Measurements from ENCODE around the gene PTPN3. TPM values are rescaled to one million over a fixed set of nuclear protein-coding genes. Genes with fewer than 3 reads are reported as not detected.

PTPN3 gene
- total and polyA plus RNA-seq, 2 donors (not counting 1 experiment from before 2014, with no cell fraction given) = not detected

DNA sequence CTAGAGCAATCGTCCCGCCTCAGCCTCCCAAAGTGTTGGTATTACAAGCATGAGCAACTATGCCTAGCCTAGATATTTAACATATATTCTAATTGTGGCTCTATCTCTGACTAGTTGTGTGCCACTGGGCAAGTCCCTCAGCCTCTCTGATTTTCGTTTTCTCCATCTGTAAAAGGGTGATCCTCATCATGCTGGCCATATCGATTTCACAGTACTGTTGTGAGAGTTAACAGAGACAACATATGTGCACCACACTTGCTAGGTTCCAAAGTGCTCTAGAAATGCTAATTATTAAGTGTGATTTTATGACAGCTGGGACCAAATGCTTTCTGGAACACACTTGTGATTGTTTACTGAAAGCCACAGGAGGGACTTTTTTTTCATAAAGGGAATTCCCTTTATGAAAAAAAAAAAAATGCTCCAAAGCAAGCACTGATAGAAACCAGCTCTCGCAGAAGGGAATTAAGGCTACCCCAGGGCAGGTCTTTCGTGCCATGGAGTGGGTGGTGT is 98.8 kb downstream of the PTPN3 start:
- peaks cover 15% of the 10 kb centered on the region for H3K27me3 Mint-ChIP-seq
- H3K27ac Mint-ChIP-seq = peak overlapping the region; percentile 57
- POLR2A ChIA-PET = interaction anchor here (0.6 to 0.7 kb wide), 2 partner anchors 94 to 157 kb away, joined by 4 to 5 read pairs; no protein-coding TSS in a partner anchor
- peaks cover 32% of the 10 kb centered on the region for H3K4me1 Mint-ChIP-seq
- H3K27ac ChIP-seq (ENCODE audit: low read length in 2 of 2) = no peak overlapping the region
- no peak overlapping the region for H3K4me2 ChIP-seq (replicated peaks; ENCODE audit: low read depth, low read length, poor library complexity, severe bottlenecking)
- peak overlapping the region; percentile 44 for H3K4me3 Mint-ChIP-seq
- no peaks in the 10 kb centered on the region for H3K9me3 ChIP-seq (ENCODE audit: control extremely low read depth in 1 of 3, control insufficient read depth in 2 of 3, insufficient read depth in 1 of 3, low read length in 2 of 3)
- no peak overlapping the region for H3K9ac ChIP-seq (ENCODE audit: low read length)
- H3K4me3 ChIP-seq (ENCODE audit: control extremely low read depth in 1 of 5, extremely low read depth in 1 of 5, insufficient read depth in 1 of 5, low read depth in 2 of 5, low read length in 4 of 5) = no peak overlapping the region
- peaks cover 0 to 21% of the 10 kb centered on the region in 2 donors for H3K4me1 ChIP-seq (ENCODE audit: control insufficient read depth in 2 of 2, insufficient read depth in 2 of 2, low read length in 2 of 2)
- intact Hi-C loops (cut with micrococcal nuclease) = loop anchor here (1.0 kb wide), 1 partner anchor 12 kb away; no protein-coding TSS in a partner anchor
- CTCF ChIA-PET = interaction anchor here (0.7 to 3.4 kb wide), 5 partner anchors 11 to 445 kb away, joined by 3 to 24 read pairs (median 7); no protein-coding TSS in a partner anchor
- H4K20me1 ChIP-seq (ENCODE audit: control insufficient read depth, insufficient read depth, low read length, poor library complexity, severe bottlenecking) = no peaks in the 10 kb centered on the region
- no peaks in the 10 kb centered on the region for H3K9me3 Mint-ChIP-seq (ENCODE audit: insufficient read depth)
- peaks cover 0 to 7% (median 0%) of the 10 kb centered on the region in 4 experiments for H3K27me3 ChIP-seq (replicated peaks in 1 of 4; ENCODE audit: control extremely low read depth in 1 of 4, control insufficient read depth in 3 of 4, insufficient read depth in 4 of 4, low read length in 3 of 4)
- H3K36me3 ChIP-seq (replicated peaks in 1 of 2; ENCODE audit: control extremely low read depth in 1 of 2, control insufficient read depth in 1 of 2, extremely low read depth in 1 of 2, insufficient read depth in 2 of 2, low read length in 1 of 2) = no peaks in the 10 kb centered on the region
- no peak overlapping the region for H2AFZ ChIP-seq (ENCODE audit: insufficient read depth, low read depth, low read length, poor library complexity, severe bottlenecking)
- no peaks in the 10 kb centered on the region for H3K79me2 ChIP-seq (ENCODE audit: control insufficient read depth, insufficient read depth, low read length)
- ATAC-seq (ENCODE audit: low read depth) (peak; percentile 39), DNase-seq (peak; percentile 42)
- TF ChIP-seq, protein P1, sequence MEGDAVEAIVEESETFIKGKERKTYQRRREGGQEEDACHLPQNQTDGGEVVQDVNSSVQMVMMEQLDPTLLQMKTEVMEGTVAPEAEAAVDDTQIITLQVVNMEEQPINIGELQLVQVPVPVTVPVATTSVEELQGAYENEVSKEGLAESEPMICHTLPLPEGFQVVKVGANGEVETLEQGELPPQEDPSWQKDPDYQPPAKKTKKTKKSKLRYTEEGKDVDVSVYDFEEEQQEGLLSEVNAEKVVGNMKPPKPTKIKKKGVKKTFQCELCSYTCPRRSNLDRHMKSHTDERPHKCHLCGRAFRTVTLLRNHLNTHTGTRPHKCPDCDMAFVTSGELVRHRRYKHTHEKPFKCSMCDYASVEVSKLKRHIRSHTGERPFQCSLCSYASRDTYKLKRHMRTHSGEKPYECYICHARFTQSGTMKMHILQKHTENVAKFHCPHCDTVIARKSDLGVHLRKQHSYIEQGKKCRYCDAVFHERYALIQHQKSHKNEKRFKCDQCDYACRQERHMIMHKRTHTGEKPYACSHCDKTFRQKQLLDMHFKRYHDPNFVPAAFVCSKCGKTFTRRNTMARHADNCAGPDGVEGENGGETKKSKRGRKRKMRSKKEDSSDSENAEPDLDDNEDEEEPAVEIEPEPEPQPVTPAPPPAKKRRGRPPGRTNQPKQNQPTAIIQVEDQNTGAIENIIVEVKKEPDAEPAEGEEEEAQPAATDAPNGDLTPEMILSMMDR (IDR thresholded peaks at IDR 0.05) = no peak
- TF ChIP-seq EZH2 (IDR thresholded peaks at IDR 0.05; ENCODE audit: borderline replicate concordance, insufficient read depth, low read depth, low read length, poor library complexity, severe bottlenecking) = no peak
- WGBS (ENCODE audit: insufficient coverage) = 77% methylated on average over 3 of the region's 6 CpGs

DNA sequence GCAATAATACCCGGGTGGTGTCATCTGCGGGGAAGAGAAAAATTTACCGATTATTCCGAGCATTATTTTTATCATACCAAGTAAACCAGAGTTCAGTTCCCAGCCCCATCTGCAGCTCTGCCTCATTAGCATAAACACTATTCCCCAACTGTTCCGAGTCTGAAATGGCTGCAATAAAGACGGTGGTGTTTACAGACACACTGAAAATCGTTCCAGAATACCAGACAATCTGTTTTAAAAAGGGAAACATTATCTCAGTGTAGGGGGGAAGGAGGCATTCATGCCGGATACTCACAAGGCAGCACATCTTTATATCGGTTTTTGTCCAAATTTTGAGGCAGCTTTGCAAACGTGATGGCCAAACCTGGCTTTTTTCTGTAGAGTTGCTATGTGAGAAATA is 106.9 kb downstream of the PTPN3 start:
- Histone ChIP-seq H3K79me2 (ENCODE audit: control insufficient read depth, insufficient read depth, low read length) (no peaks in the 10 kb centered on the region), H3K4me3 (ENCODE audit: control extremely low read depth in 1 of 5, extremely low read depth in 1 of 5, insufficient read depth in 1 of 5, low read depth in 2 of 5, low read length in 4 of 5) (no peak overlapping the region), H3K36me3 (replicated peaks in 1 of 2; ENCODE audit: control extremely low read depth in 1 of 2, control insufficient read depth in 1 of 2, extremely low read depth in 1 of 2, insufficient read depth in 2 of 2, low read length in 1 of 2) (no peaks in the 10 kb centered on the region), H2AFZ (ENCODE audit: insufficient read depth, low read depth, low read length, poor library complexity, severe bottlenecking) (no peak overlapping the region), H3K9me3 (ENCODE audit: control extremely low read depth in 1 of 3, control insufficient read depth in 2 of 3, insufficient read depth in 1 of 3, low read length in 2 of 3) (no peaks in the 10 kb centered on the region), H3K9ac (ENCODE audit: low read length) (no peak overlapping the region), H3K27ac (ENCODE audit: low read length in 2 of 2) (no peak overlapping the region), H3K4me2 (replicated peaks; ENCODE audit: low read depth, low read length, poor library complexity, severe bottlenecking) (no peak overlapping the region), H3K27me3 (replicated peaks in 1 of 4; ENCODE audit: control extremely low read depth in 1 of 4, control insufficient read depth in 3 of 4, insufficient read depth in 4 of 4, low read length in 3 of 4) (peaks cover 0 to 2% (median under 1%) of the 10 kb centered on the region in 4 experiments), H4K20me1 (ENCODE audit: control insufficient read depth, insufficient read depth, low read length, poor library complexity, severe bottlenecking) (no peaks in the 10 kb centered on the region), H3K4me1 (ENCODE audit: control insufficient read depth in 2 of 2, insufficient read depth in 2 of 2, low read length in 2 of 2) (no peaks in the 10 kb centered on the region)
- 84% methylated on average over 7 of the region's 10 CpGs for WGBS (ENCODE audit: insufficient coverage)
- Mint-ChIP-seq H3K9me3 (ENCODE audit: insufficient read depth) (no peaks in the 10 kb centered on the region), H3K27ac (no peak overlapping the region), H3K4me1 (no peaks in the 10 kb centered on the region), H3K4me3 (no peak overlapping the region), H3K27me3 (peaks cover 34% of the 10 kb centered on the region)
- DNase-seq = no peak
- ChIA-PET CTCF (no interaction called here), POLR2A (no interaction called here)
- TF ChIP-seq EZH2 (IDR thresholded peaks at IDR 0.05; ENCODE audit: borderline replicate concordance, insufficient read depth, low read depth, low read length, poor library complexity, severe bottlenecking) = no peak
- TF ChIP-seq, protein P1 (IDR thresholded peaks at IDR 0.05) = no peak
- intact Hi-C loops (cut with micrococcal nuclease) = no loop called here
- ATAC-seq (ENCODE audit: low read depth) = no peak

Measured in B cell (primary cell).